H1 (cell line): ENCODE measurements around the gene RARA. TPM values are rescaled to one million over a fixed set of nuclear protein-coding genes. Genes with fewer than 3 reads are reported as not detected.
A peak's percentile ranks its signal among the peaks of the same experiment; 100 is the strongest.

ENCODE experiments used
- CTCF ChIA-PET: fragments of 300-600 bp; sonication (Branson Sonifier 250); formaldehyde crosslinking; loops from one replicate; lab custom pipeline; 2021; ENCODE audit not compliant: partially characterized antibody; lab: Charles Lee
- POLR2A ChIA-PET: fragments of 300-600 bp; sonication (Branson Sonifier 250); formaldehyde crosslinking; loops from one replicate; lab custom pipeline; 2021; ENCODE audit warnings: inconsistent platforms; ENCODE audit not compliant: partially characterized antibody; lab: Charles Lee
- DNase-seq, 2 experiments: peaks; one replicate each; pipeline versions ENCODE4 v3.0.0 to v3.0.0-alpha.2; 2010 to 2022; ENCODE audit warnings: low spot score in 2 of 2, low read depth in 1 of 2, mixed read lengths in 1 of 2
- FAIRE-seq: peaks from 2 replicates; lab custom pipeline; 2011; peaks lifted over from hg19 to GRCh38; lab: Jason Lieb, UNC
- H2AFZ ChIP-seq: 2 replicates; pipeline ENCODE4 v1.8.1; 2012; ENCODE audit warnings: low read length, inconsistent platforms
- H2AK5ac ChIP-seq: 2 replicates; pipeline ENCODE4 v1.6.1; 2013; ENCODE audit warnings: low read depth, low read length
- H2BK120ac ChIP-seq: replicated peaks from 2 replicates; pipeline ENCODE3; 2013; ENCODE audit warnings: low read depth, low read length, inconsistent platforms
- H2BK12ac ChIP-seq: 2 replicates; pipeline ENCODE4 v1.6.1; 2013; ENCODE audit warnings: low read depth, low read length
- H2BK15ac ChIP-seq: 2 replicates; pipeline ENCODE4 v1.6.1; 2013; ENCODE audit warnings: low read length
- H2BK20ac ChIP-seq: 2 replicates; pipeline ENCODE4 v1.6.1; 2013; ENCODE audit warnings: low read length
- H2BK5ac ChIP-seq: 2 replicates; pipeline ENCODE4 v1.6.1; 2013; ENCODE audit warnings: low read depth, low read length
- H3K14ac ChIP-seq: 2 replicates; pipeline ENCODE4 v1.6.1; 2013; ENCODE audit warnings: inconsistent platforms; ENCODE audit not compliant: insufficient read length
- H3K18ac ChIP-seq: 2 replicates; pipeline ENCODE4 v1.6.1; 2013; ENCODE audit warnings: low read length; ENCODE audit errors: extremely low read depth
- H3K23ac ChIP-seq: 2 replicates; pipeline ENCODE4 v1.6.1; 2013; ENCODE audit warnings: inconsistent platforms; ENCODE audit not compliant: insufficient read length
- H3K23me2 ChIP-seq: 2 replicates; pipeline ENCODE4 v1.6.1; 2013; ENCODE audit warnings: low read depth, low read length
- H3K27ac ChIP-seq: 2 replicates; pipeline ENCODE4 v1.6.1; 2011; ENCODE audit warnings: low read depth, low read length, inconsistent platforms
- H3K27me3 ChIP-seq, 4 experiments: replicated peaks in 1 of 4; 1 replicate in 1 of 4; 2 replicates in 3 of 4; pipeline versions ENCODE4 v1.6.1 to v1.8.1; 2011 to 2013; ENCODE audit warnings: low read length in 3 of 4, mild to moderate bottlenecking in 3 of 4, inconsistent platforms in 2 of 4, mixed read lengths in 2 of 4, moderate library complexity in 1 of 4; ENCODE audit not compliant: control insufficient read depth in 3 of 4, insufficient read depth in 3 of 4; ENCODE audit errors: extremely low read depth in 1 of 4
- H3K36me3 ChIP-seq, 4 experiments: 2 replicates each; pipeline versions ENCODE4 v1.6.1 to v1.8.1; 2011 to 2013; ENCODE audit warnings: mild to moderate bottlenecking in 4 of 4, low read length in 3 of 4, moderate library complexity in 2 of 4, control low read depth in 1 of 4, inconsistent platforms in 1 of 4; ENCODE audit not compliant: insufficient read depth in 4 of 4, control insufficient read depth in 2 of 4
- H3K4ac ChIP-seq: replicated peaks from 2 replicates; pipeline ENCODE3; 2013; ENCODE audit warnings: low read length, low read depth, mixed read lengths, inconsistent platforms; ENCODE audit not compliant: insufficient read length
- H3K4me1 ChIP-seq, 4 experiments: replicated peaks in 1 of 4; 1 replicate in 1 of 4; 2 replicates in 3 of 4; pipeline versions ENCODE4 v1.6.1 to v1.8.1; 2011 to 2013; ENCODE audit warnings: low read length in 3 of 4, inconsistent platforms in 2 of 4, mixed read lengths in 1 of 4; ENCODE audit not compliant: insufficient read depth in 4 of 4, control insufficient read depth in 3 of 4
- H3K4me2 ChIP-seq, 2 experiments: 2 replicates each; pipeline versions ENCODE4 v1.6.1 to v1.8.1; 2011 to 2013; ENCODE audit warnings: low read depth in 2 of 2, low read length in 2 of 2, control low read depth in 1 of 2, inconsistent platforms in 1 of 2, mild to moderate bottlenecking in 1 of 2; ENCODE audit not compliant: insufficient read depth in 1 of 2
- H3K4me3 ChIP-seq, 4 experiments: fragments of 200-600, 300-600 bp in 1 of 4; sonication (generic), shearing (Covaris generic), sonication (Bioruptor Twin) in 1 of 4; 2 replicates each; pipeline versions ENCODE4 v1.5.1 to v1.8.1; 2011 to 2016; ENCODE audit warnings: low read length in 4 of 4, low read depth in 3 of 4, control low read depth in 2 of 4, inconsistent platforms in 2 of 4, mild to moderate bottlenecking in 2 of 4, mixed read lengths in 1 of 4, moderate library complexity in 1 of 4; ENCODE audit not compliant: insufficient read depth in 2 of 4; ENCODE audit errors: extremely low read depth in 1 of 4
- H3K56ac ChIP-seq: replicated peaks from 2 replicates; pipeline ENCODE3; 2013; ENCODE audit warnings: low read depth, mild to moderate bottlenecking, mixed read lengths, low read length, inconsistent platforms; ENCODE audit not compliant: insufficient read length
- H3K79me1 ChIP-seq: 2 replicates; pipeline ENCODE4 v1.6.1; 2013; ENCODE audit warnings: low read depth, low read length, control low read depth
- H3K79me2 ChIP-seq, 2 experiments: 2 replicates each; pipeline versions ENCODE4 v1.6.1 to v1.8.1; 2012 to 2013; ENCODE audit warnings: low read length in 2 of 2, mild to moderate bottlenecking in 2 of 2, inconsistent platforms in 1 of 2; ENCODE audit not compliant: insufficient read depth in 2 of 2, control insufficient read depth in 1 of 2
- H3K9ac ChIP-seq, 4 experiments: replicated peaks in 1 of 4; 1 replicate in 1 of 4; 2 replicates in 3 of 4; pipeline versions ENCODE4 v1.6.1 to v1.8.1; 2011 to 2013; ENCODE audit warnings: low read depth in 3 of 4, low read length in 3 of 4, control low read depth in 2 of 4, mild to moderate bottlenecking in 2 of 4, moderate library complexity in 2 of 4, inconsistent platforms in 1 of 4; ENCODE audit errors: extremely low read depth in 1 of 4
- H3K9me3 ChIP-seq, 2 experiments: 2 replicates each; pipeline versions ENCODE4 v1.6.1 to v1.8.1; 2012 to 2013; ENCODE audit warnings: mild to moderate bottlenecking in 2 of 2, moderate library complexity in 2 of 2, control low read depth in 1 of 2, inconsistent platforms in 1 of 2, low read depth in 1 of 2, low read length in 1 of 2, mixed read lengths in 1 of 2; ENCODE audit not compliant: insufficient read depth in 2 of 2
- H4K20me1 ChIP-seq, 2 experiments: replicated peaks in 1 of 2; 2 replicates each; pipeline versions ENCODE3 to v1.8.1; 2011 to 2013; ENCODE audit warnings: inconsistent platforms in 2 of 2, low read length in 2 of 2, mild to moderate bottlenecking in 1 of 2; ENCODE audit not compliant: insufficient read depth in 2 of 2, control insufficient read depth in 1 of 2
- H4K5ac ChIP-seq: 2 replicates; pipeline ENCODE4 v1.6.1; 2013; ENCODE audit warnings: low read length, low read depth, mixed read lengths, inconsistent platforms; ENCODE audit not compliant: insufficient read length
- H4K8ac ChIP-seq: 2 replicates; pipeline ENCODE4 v1.8.0; 2013; ENCODE audit warnings: mild to moderate bottlenecking, moderate library complexity, low read length, inconsistent platforms; ENCODE audit not compliant: insufficient read depth; ENCODE audit errors: extremely low read depth
- H4K91ac ChIP-seq: replicated peaks from 2 replicates; pipeline ENCODE3; 2013; ENCODE audit warnings: low read length, mixed read lengths, inconsistent platforms; ENCODE audit not compliant: insufficient read length
- CBX8 ChIP-seq: fragments of 300-800, 300-1000 bp; sonication (generic); IDR thresholded peaks from 2 replicates; pipeline ENCODE4 v1.7.1; 2016; ENCODE audit warnings: low read depth, low read length, borderline replicate concordance
- EP300 ChIP-seq, 2 experiments: IDR thresholded peaks; 1 replicate in 1 of 2; 2 replicates in 1 of 2; pipeline ENCODE4 v1.6.1; 2011 to 2012; ENCODE audit warnings: low read depth in 2 of 2, low read length in 2 of 2, mild to moderate bottlenecking in 2 of 2, borderline replicate concordance in 1 of 2, inconsistent platforms in 1 of 2, moderate library complexity in 1 of 2
- HDAC2 ChIP-seq, 2 experiments: fragments of 300-600 bp in 1 of 2; sonication (generic) in 1 of 2; IDR thresholded peaks; 2 replicates each; pipeline ENCODE4 v1.6.1; 2011 to 2012; ENCODE audit warnings: low read depth in 2 of 2, low read length in 2 of 2, mild to moderate bottlenecking in 2 of 2, moderate library complexity in 2 of 2, borderline replicate concordance in 1 of 2, inconsistent platforms in 1 of 2
- KDM1A ChIP-seq: fragments of 200-600, 300-600 bp; sonication (generic); IDR thresholded peaks from 2 replicates; pipeline ENCODE4 v1.7.1; 2016; ENCODE audit warnings: mild to moderate bottlenecking, low read length, borderline replicate concordance
- KDM5A ChIP-seq: fragments of 200-600 bp; IDR thresholded peaks from 2 replicates; pipeline ENCODE4 v1.7.1; 2012; ENCODE audit warnings: mild to moderate bottlenecking, low read length, inconsistent platforms, mixed read lengths
- PHF8 ChIP-seq: fragments of 200-600 bp; sonication (generic); conservative IDR thresholded peaks from 2 replicates; pipeline ENCODE4 v1.7.1; 2012; ENCODE audit warnings: low read depth, mild to moderate bottlenecking, inconsistent platforms, low read length, moderate library complexity
- RAD21 ChIP-seq, 2 experiments: IDR thresholded peaks in 1 of 2; conservative IDR thresholded peaks in 1 of 2; 2 replicates each; pipeline ENCODE4 v1.6.1; 2011; ENCODE audit warnings: low read depth in 2 of 2, low read length in 2 of 2, improper control_type of control experiment in 1 of 2, inconsistent platforms in 1 of 2, mild to moderate bottlenecking in 1 of 2, moderate library complexity in 1 of 2
- SIN3A ChIP-seq, 2 experiments: IDR thresholded peaks in 1 of 2; conservative IDR thresholded peaks in 1 of 2; 2 replicates each; pipeline ENCODE4 v1.6.1; 2011 to 2012; ENCODE audit warnings: low read length in 2 of 2, improper control_type of control experiment in 1 of 2, low read depth in 1 of 2, mild to moderate bottlenecking in 1 of 2
- SUZ12 ChIP-seq: fragments of 200-600 bp; sonication (generic); IDR thresholded peaks from 2 replicates; pipeline ENCODE4 v1.6.1; 2012; ENCODE audit warnings: mild to moderate bottlenecking, inconsistent platforms, low read length, moderate library complexity, mixed read lengths
- TCF12 ChIP-seq: IDR thresholded peaks from 2 replicates; pipeline ENCODE4 v1.6.1; 2011; ENCODE audit warnings: low read depth, mild to moderate bottlenecking, low read length
- WGBS, 2 experiments: shearing (Covaris generic) in 1 of 2; methylation state at CpG; one replicate each; pipeline versions ENCODE4 v1.1.6 to v1.1.7; 2013 to 2015; ENCODE audit warnings: low lambda C conversion rate in 2 of 2, mixed read lengths in 2 of 2, inconsistent platforms in 1 of 2, low coverage in 1 of 2, missing lambda C conversion rate in 1 of 2; ENCODE audit not compliant: insufficient replicate concordance in 2 of 2, insufficient coverage in 1 of 2, insufficient read length in 1 of 2; ENCODE audit errors: extremely low coverage in 1 of 2, missing lambda C conversion rate in 1 of 2; 5-methylcytosine and 5-hydroxymethylcytosine counted together
- polyA plus RNA-seq, 7 experiments: library from polyadenylated mRNA; depleted of rRNA in 3 of 7; stranded (reverse) in 5 of 7; unstranded in 2 of 7; fragments of >200 nt in 5 of 7; fragments of 200-250 nt in 2 of 7; gene quantifications; 1 replicate in 5 of 7; 2 replicates in 1 of 7; 4 replicates in 1 of 7; pipeline versions ENCODE4 v1.2.1 to v1.2.3, GENCODE V29; 2011 to 2013; ENCODE audit warnings: missing spikeins in 2 of 7, mixed read lengths in 2 of 7
- total RNA-seq: library from RNA; stranded (reverse); fragmentation: NEBNext Ultra II Directional; extraction: Animal tissue kit (Norgen Biotek cat#: 25700); gene quantifications from 2 replicates; pipeline ENCODE4 v1.2.1, GENCODE V29; 2021

RARA gene
- total and polyA plus RNA-seq, 2 of the 8 experiments (the other 6 are each of a cell fraction or from before 2014, with no cell fraction given), result 4.4 to 16.5 TPM

GRCh38 chr17:40341808-40342503 lies 33.0 kb downstream of the RARA start:
- DNase-seq, result peak in 1 of 2 experiments; percentile 88
- Histone ChIP-seq H3K9ac (0 out of 7 replicates have a peak overlapping the region, but pooled peaks of 1 of the 4 experiments have one; percentile 6), H3K79me2 (no peaks in the 10 kb centered on the region; a peak in 1 of 4 replicates)
- TF ChIP-seq CBX8 (no peak), TCF12 (no peak), EP300 (IDR thresholded peaks at IDR 0.05; ENCODE audit: borderline replicate concordance in 1 of 2, low read depth in 2 of 2, low read length in 2 of 2) (no peak), PHF8 (no peak), KDM1A (no peak), SUZ12 (no peak; the same call in 1 of the 2 replicates), HDAC2 (IDR thresholded peaks at IDR 0.05; ENCODE audit: borderline replicate concordance in 1 of 2, low read depth in 2 of 2, low read length in 2 of 2) (0 out of 4 replicates have a peak, but pooled peaks of 1 of the 2 experiments have one; percentile 12), RAD21 (IDR thresholded peaks at IDR 0.05 in 1 of 2, conservative IDR thresholded peaks at IDR 0.05 in 1 of 2; ENCODE audit: low read depth in 2 of 2, low read length in 2 of 2) (no peak), KDM5A (no peak), SIN3A (conservative IDR thresholded peaks at IDR 0.05 in 1 of 2, IDR thresholded peaks at IDR 0.05 in 1 of 2; ENCODE audit: low read depth in 1 of 2, low read length in 2 of 2) (0 out of 4 replicates have a peak, but pooled peaks of 1 of the 2 experiments have one; percentile 41)

More at GRCh38 chr17:40341808-40342503, 33.0 kb downstream of the RARA start:
- no peak overlapping the region for H3K23ac ChIP-seq
- H2BK15ac ChIP-seq, result no peak overlapping the region
- H4K8ac ChIP-seq, result no peak overlapping the region
- FAIRE-seq, result no peak
- peaks cover 22 to 81% (median 59%) of the 10 kb centered on the region in 4 experiments for H3K27me3 ChIP-seq
- H3K4me3 ChIP-seq, result peak overlapping the region; percentile 57 to 74 (median 62)
- H3K9me3 ChIP-seq, result no peaks in the 10 kb centered on the region
- no peak overlapping the region for H3K4ac ChIP-seq
- peak overlapping the region; percentile 73 to 91 for H3K4me2 ChIP-seq
- no peak overlapping the region for H2AK5ac ChIP-seq
- CTCF ChIA-PET, result interaction anchor here (8.0 to 30.8 kb wide), 2 partner anchors 15 to 24 kb away, joined by 74 to 1198 read pairs; partner anchors contain the start of gene RARA
- H4K5ac ChIP-seq, result no peak overlapping the region
- no peaks in the 10 kb centered on the region; the same call in 1 of the 2 replicates for H3K79me1 ChIP-seq
- POLR2A ChIA-PET, result interaction anchor here (1.2 to 27.8 kb wide), 3 partner anchors 11 to 39 kb away, joined by 3 to 570 read pairs (median 3); partner anchors contain the start of genes CDC6 and RARA
- WGBS, 2 experiments, result 0% methylated on average over 16 of the region's 55 CpGs; no CpG with 5 or more reads in 1 of the 2 experiments
- H2BK12ac ChIP-seq, result no peak overlapping the region
- no peak overlapping the region for H2BK120ac ChIP-seq
- no peak overlapping the region for H3K56ac ChIP-seq
- H3K14ac ChIP-seq, result no peak overlapping the region
- peaks cover 26% of the 10 kb centered on the region; the same call in 1 of the 2 replicates for H3K23me2 ChIP-seq
- peaks cover 21 to 48% of the 10 kb centered on the region in 2 experiments for H4K20me1 ChIP-seq
- H2BK20ac ChIP-seq, result no peak overlapping the region
- no peak overlapping the region for H4K91ac ChIP-seq
- no peak overlapping the region for H2AFZ ChIP-seq
- H3K18ac ChIP-seq, result peak overlapping the region; percentile 71
- H3K36me3 ChIP-seq, result no peaks in the 10 kb centered on the region
- H3K27ac ChIP-seq, result no peak overlapping the region
- H2BK5ac ChIP-seq, result no peak overlapping the region
- peaks cover 18 to 41% (median 36%) of the 10 kb centered on the region in 4 experiments for H3K4me1 ChIP-seq
